Parathyroid adenoma (tissue), 2 donors: ENCODE measurements around the gene ADAT3.

Experiments
- H2AFZ ChIP-seq: fragments of 300-600 bp; sonication (generic); one replicate; pipeline ENCODE4 v1.7.0; 2017; ENCODE audit warnings: antibody characterized with exemption, mild to moderate bottlenecking
- H3K27ac ChIP-seq: fragments of 300-600 bp; sonication (generic); one replicate; pipeline ENCODE4 v1.7.0; 2017
- H3K27me3 ChIP-seq: fragments of 300-600 bp; sonication (generic); one replicate; pipeline ENCODE4 v1.7.0; 2017; ENCODE audit warnings: low read length; ENCODE audit not compliant: control insufficient read depth, insufficient read depth
- H3K36me3 ChIP-seq: fragments of 300-600 bp; sonication (generic); one replicate; pipeline ENCODE4 v1.7.0; 2017; ENCODE audit warnings: low read length; ENCODE audit not compliant: control insufficient read depth, insufficient read depth
- H3K4me1 ChIP-seq: fragments of 300-600 bp; sonication (generic); one replicate; pipeline ENCODE4 v1.7.0; 2017; ENCODE audit warnings: control low read depth
- H3K4me2 ChIP-seq: fragments of 300-600 bp; sonication (generic); one replicate; pipeline ENCODE4 v1.7.0; 2017; ENCODE audit warnings: low read length
- H3K4me3 ChIP-seq: fragments of 300-600 bp; sonication (generic); one replicate; pipeline ENCODE4 v1.7.0; 2017; ENCODE audit warnings: low read depth, low read length
- H3K79me2 ChIP-seq: fragments of 300-600 bp; sonication (generic); one replicate; pipeline ENCODE4 v1.7.0; 2017; ENCODE audit warnings: control low read depth
- H3K9ac ChIP-seq: fragments of 300-600 bp; sonication (generic); one replicate; pipeline ENCODE4 v1.7.0; 2017; ENCODE audit warnings: mild to moderate bottlenecking
- H3K9me3 ChIP-seq: fragments of 300-600 bp; sonication (generic); one replicate; pipeline ENCODE4 v1.7.0; 2017; ENCODE audit warnings: low read length; ENCODE audit not compliant: control insufficient read depth
- CTCF ChIP-seq: fragments of 300-600 bp; sonication (generic); IDR thresholded peaks from one replicate; pipeline ENCODE4 v1.7.0; 2017; ENCODE audit warnings: antibody characterized with exemption, mild to moderate bottlenecking
- donor health status: primary hyperparathyroidism.

Gene ADAT3

DNA sequence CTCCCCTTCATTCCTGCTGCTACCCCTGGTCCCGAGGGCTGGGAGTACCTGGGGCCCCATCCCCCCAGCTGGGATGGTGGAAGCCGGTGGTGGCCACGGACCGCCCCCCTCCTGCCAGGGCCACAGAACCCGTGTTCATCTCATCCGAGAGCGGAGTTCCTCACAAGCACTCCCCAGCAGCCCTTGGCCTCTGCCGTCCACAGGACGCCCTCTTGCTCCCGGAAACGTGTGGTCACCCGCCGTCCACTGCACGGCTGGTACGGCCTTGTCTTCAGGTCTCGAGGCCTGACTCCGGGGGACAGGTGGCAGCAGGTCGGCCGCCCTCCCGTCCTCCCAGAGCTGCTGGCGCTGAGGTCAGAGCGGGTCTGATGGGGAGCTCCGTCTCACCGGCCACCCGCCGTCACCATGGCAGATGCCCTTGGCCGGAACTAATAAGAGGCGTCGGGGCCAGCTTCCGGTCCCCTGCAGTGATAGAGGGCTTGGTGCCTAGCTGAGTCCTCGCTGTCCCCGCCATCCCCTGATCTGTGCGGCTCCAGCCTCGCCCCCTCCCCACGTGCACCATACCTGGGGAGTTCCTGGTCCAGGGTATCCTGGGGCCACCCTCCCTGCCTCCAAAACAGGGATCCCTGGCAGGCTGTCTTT is 19.2 kb downstream of the ADAT3 start:
- H3K4me3 ChIP-seq, result no peak overlapping the region
- H3K4me1 ChIP-seq, result no peaks in the 10 kb centered on the region
- no peak overlapping the region for H3K4me2 ChIP-seq
- H3K36me3 ChIP-seq, result no peaks in the 10 kb centered on the region
- no peaks in the 10 kb centered on the region for H3K27me3 ChIP-seq
- no peak overlapping the region for H2AFZ ChIP-seq
- no peaks in the 10 kb centered on the region for H3K79me2 ChIP-seq
- no peak overlapping the region for H3K9ac ChIP-seq
- no peak for TF ChIP-seq CTCF
- no peaks in the 10 kb centered on the region for H3K9me3 ChIP-seq
- H3K27ac ChIP-seq, result no peak overlapping the region

DNA sequence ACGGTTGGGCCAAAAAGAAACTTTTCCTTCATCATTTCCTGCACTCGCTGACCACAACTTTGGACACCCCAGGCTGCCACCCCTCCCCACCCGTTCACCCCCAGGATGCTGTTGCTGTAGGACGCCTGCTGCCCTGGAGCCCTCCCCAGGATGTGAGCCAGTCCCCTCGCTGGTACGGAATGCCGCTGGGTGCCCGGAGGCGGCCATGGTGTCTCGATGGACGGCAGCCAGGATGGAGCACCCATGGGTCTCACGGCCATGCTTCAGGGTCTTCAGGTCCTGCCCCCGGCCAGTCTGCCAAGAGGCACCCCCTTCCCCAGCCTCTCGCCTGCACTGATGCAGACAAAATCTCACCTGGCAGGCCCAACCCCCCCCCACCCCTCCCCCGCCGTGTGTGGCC is 20.3 kb downstream of the ADAT3 start:
- Histone ChIP-seq H3K36me3 (no peaks in the 10 kb centered on the region), H3K27ac (no peak overlapping the region), H3K79me2 (no peaks in the 10 kb centered on the region), H3K4me1 (no peaks in the 10 kb centered on the region), H3K4me3 (no peak overlapping the region), H2AFZ (no peak overlapping the region), H3K4me2 (no peak overlapping the region), H3K9ac (no peak overlapping the region), H3K9me3 (no peaks in the 10 kb centered on the region), H3K27me3 (no peaks in the 10 kb centered on the region)
- no peak for TF ChIP-seq CTCF

- H3K27ac ChIP-seq, result no peak overlapping the region
- H3K9ac ChIP-seq, result no peak overlapping the region
Observed at GRCh38 chr19:1929021-1929742, 24.0 kb downstream of the ADAT3 start.

DNA sequence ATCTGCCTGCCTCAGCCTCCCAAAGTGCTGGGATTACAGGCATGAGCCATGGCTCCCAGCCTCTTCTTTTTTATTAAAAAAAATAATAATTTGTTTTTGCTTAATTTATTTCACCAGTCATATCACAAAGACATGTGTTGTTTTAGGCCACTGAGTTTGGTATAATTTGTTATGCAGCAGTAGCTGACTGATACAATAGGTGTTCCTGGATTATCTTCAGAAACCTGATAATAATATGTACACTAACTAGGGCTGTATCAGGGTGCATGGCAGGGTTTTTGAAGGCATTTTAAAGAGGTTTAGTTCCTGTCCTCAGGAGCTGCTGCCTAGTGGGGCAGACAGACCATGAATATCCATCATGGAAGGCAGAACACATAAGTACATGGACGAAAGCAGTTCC is 26.2 kb downstream of the ADAT3 start:
- H3K9me3 ChIP-seq, result no peaks in the 10 kb centered on the region
- no peak for TF ChIP-seq CTCF
- H3K4me3 ChIP-seq, result no peak overlapping the region
- no peaks in the 10 kb centered on the region for H3K36me3 ChIP-seq
- H3K9ac ChIP-seq, result no peak overlapping the region
- no peak overlapping the region for H3K4me2 ChIP-seq
- H3K79me2 ChIP-seq, result no peaks in the 10 kb centered on the region
- H3K27ac ChIP-seq, result no peak overlapping the region
- peaks cover 4% of the 10 kb centered on the region for H3K4me1 ChIP-seq
- no peaks in the 10 kb centered on the region for H3K27me3 ChIP-seq
- no peak overlapping the region for H2AFZ ChIP-seq

More at GRCh38 chr19:1929021-1929742, 24.0 kb downstream of the ADAT3 start:
- TF ChIP-seq CTCF, result peak; percentile 86
- H3K4me2 ChIP-seq, result peak overlapping the region; percentile 60
- no peaks in the 10 kb centered on the region for H3K36me3 ChIP-seq
- peak overlapping the region; percentile 68 for H2AFZ ChIP-seq
- H3K79me2 ChIP-seq, result no peaks in the 10 kb centered on the region
- no peaks in the 10 kb centered on the region for H3K9me3 ChIP-seq
- H3K27me3 ChIP-seq, result no peaks in the 10 kb centered on the region
- peak overlapping the region; percentile 25 for H3K4me3 ChIP-seq
- no peaks in the 10 kb centered on the region for H3K4me1 ChIP-seq
